Osteoblast (primary cell): ENCODE measurements around the gene WFDC8. TPM values are rescaled to one million over a fixed set of nuclear protein-coding genes. Genes with fewer than 3 reads are reported as not detected.

Experiments
- DNase-seq: peaks from one replicate; pipeline ENCODE4 v3.0.0; 2011; ENCODE audit warnings: low spot score, mixed read lengths; ENCODE audit not compliant: insufficient read length; ENCODE audit errors: missing footprints
- H2AFZ ChIP-seq: 2 replicates; pipeline ENCODE4 v1.6.0; 2011; ENCODE audit warnings: mild to moderate bottlenecking, low read length
- H3K27ac ChIP-seq: 2 replicates; pipeline ENCODE4 v1.5.1; 2011; ENCODE audit warnings: mild to moderate bottlenecking, low read depth, low read length, moderate library complexity
- H3K27me3 ChIP-seq: 2 replicates; pipeline ENCODE4 v1.6.0; 2012; ENCODE audit warnings: mild to moderate bottlenecking, control low read depth, inconsistent platforms, low read length, moderate library complexity; ENCODE audit not compliant: insufficient read depth
- H3K36me3 ChIP-seq: 2 replicates; pipeline ENCODE4 v1.5.1; 2011; ENCODE audit warnings: mild to moderate bottlenecking, low read length, control low read depth, moderate library complexity; ENCODE audit not compliant: insufficient read depth
- H3K4me1 ChIP-seq: 2 replicates; pipeline ENCODE4 v1.5.1; 2011; ENCODE audit warnings: mild to moderate bottlenecking, low read length, control low read depth, moderate library complexity; ENCODE audit not compliant: insufficient read depth
- H3K4me2 ChIP-seq: 2 replicates; pipeline ENCODE4 v1.6.0; 2011; ENCODE audit warnings: mild to moderate bottlenecking, low read length; ENCODE audit not compliant: insufficient read depth
- H3K4me3 ChIP-seq: fragments of 200-600 bp; sonication (generic); 3 replicates; pipeline ENCODE4 v1.5.1; 2012; ENCODE audit warnings: mild to moderate bottlenecking, low read length, inconsistent platforms; ENCODE audit not compliant: insufficient read depth
- H3K79me2 ChIP-seq: 2 replicates; pipeline ENCODE4 v1.6.0; 2012; ENCODE audit warnings: mild to moderate bottlenecking, low read length, control low read depth, inconsistent platforms; ENCODE audit not compliant: insufficient read depth
- H3K9me3 ChIP-seq: 2 replicates; pipeline ENCODE4 v1.5.1; 2011; ENCODE audit warnings: low read depth, low read length, control low read depth
- H4K20me1 ChIP-seq: 2 replicates; pipeline ENCODE4 v1.6.0; 2012; ENCODE audit warnings: mild to moderate bottlenecking, low read length, control low read depth; ENCODE audit not compliant: insufficient read depth
- total RNA-seq: library from RNA; depleted of rRNA; stranded (reverse); fragments of >200 nt; gene quantifications from 2 replicates; pipeline ENCODE4 v1.2.3, GENCODE V29; 2012
- TF ChIP-seq, protein P1 (sequence below): IDR thresholded peaks from 2 replicates; pipeline ENCODE4 v1.5.1; 2011; ENCODE audit warnings: mild to moderate bottlenecking, low read depth, low read length, moderate library complexity; ENCODE audit errors: extremely low read depth

Gene WFDC8
- total RNA-seq, 1 donor: not detected

DNA sequence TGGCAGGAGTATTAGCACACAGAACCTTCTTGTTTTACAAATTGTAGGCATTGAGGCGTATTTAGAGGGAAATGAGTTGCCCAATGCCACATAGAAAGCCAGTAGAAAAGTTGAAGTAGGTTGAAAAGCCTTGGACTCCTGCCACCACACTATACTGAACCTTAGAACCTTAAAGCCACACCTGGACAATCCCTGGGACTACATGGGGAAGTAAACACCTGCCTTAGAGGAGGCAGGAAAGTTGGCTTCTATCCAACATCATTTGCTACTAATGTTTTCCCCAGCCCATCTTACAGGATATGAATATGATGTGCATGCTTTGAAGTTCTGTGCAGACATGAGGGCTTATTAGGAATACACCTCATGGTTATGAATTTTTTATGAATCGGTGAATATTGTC is 26.6 kb downstream of the WFDC8 start:
- no peaks in the 10 kb centered on the region for H3K4me1 ChIP-seq
- H3K4me3 ChIP-seq: no peak overlapping the region
- H3K9me3 ChIP-seq: no peaks in the 10 kb centered on the region
- H4K20me1 ChIP-seq: no peaks in the 10 kb centered on the region
- H3K27me3 ChIP-seq: peaks cover 9% of the 10 kb centered on the region
- no peak for DNase-seq
- no peaks in the 10 kb centered on the region for H3K79me2 ChIP-seq
- no peaks in the 10 kb centered on the region for H3K36me3 ChIP-seq
- no peak overlapping the region for H3K4me2 ChIP-seq
- no peak overlapping the region for H3K27ac ChIP-seq
- no peak overlapping the region for H2AFZ ChIP-seq
- TF ChIP-seq, protein P1, sequence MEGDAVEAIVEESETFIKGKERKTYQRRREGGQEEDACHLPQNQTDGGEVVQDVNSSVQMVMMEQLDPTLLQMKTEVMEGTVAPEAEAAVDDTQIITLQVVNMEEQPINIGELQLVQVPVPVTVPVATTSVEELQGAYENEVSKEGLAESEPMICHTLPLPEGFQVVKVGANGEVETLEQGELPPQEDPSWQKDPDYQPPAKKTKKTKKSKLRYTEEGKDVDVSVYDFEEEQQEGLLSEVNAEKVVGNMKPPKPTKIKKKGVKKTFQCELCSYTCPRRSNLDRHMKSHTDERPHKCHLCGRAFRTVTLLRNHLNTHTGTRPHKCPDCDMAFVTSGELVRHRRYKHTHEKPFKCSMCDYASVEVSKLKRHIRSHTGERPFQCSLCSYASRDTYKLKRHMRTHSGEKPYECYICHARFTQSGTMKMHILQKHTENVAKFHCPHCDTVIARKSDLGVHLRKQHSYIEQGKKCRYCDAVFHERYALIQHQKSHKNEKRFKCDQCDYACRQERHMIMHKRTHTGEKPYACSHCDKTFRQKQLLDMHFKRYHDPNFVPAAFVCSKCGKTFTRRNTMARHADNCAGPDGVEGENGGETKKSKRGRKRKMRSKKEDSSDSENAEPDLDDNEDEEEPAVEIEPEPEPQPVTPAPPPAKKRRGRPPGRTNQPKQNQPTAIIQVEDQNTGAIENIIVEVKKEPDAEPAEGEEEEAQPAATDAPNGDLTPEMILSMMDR: no peak

DNA sequence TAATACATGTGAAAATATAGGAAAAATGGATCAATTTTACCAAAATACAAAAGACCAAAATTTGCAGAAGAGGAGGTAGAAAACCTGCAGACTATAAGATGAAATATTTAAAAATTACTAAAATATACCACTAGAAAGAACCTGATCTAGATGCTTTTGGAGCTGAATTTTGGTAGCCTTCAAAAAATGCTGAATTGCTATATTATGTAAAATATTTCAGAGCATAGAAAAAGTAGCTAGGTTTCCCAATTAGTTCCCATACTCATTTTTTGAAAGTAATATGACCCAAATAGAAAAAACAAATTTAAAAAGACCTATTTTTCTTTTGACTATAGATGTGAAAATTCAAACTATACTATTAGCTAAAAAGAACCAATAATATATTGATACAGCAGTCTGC is 28.3 kb downstream of the WFDC8 start:
- TF ChIP-seq, protein P1: no peak
- Histone ChIP-seq H2AFZ (no peak overlapping the region), H4K20me1 (no peaks in the 10 kb centered on the region), H3K9me3 (no peaks in the 10 kb centered on the region), H3K27ac (no peak overlapping the region), H3K27me3 (peaks cover 18% of the 10 kb centered on the region), H3K36me3 (no peaks in the 10 kb centered on the region), H3K4me1 (no peaks in the 10 kb centered on the region), H3K79me2 (no peaks in the 10 kb centered on the region), H3K4me2 (no peak overlapping the region), H3K4me3 (no peak overlapping the region)
- DNase-seq: no peak

DNA sequence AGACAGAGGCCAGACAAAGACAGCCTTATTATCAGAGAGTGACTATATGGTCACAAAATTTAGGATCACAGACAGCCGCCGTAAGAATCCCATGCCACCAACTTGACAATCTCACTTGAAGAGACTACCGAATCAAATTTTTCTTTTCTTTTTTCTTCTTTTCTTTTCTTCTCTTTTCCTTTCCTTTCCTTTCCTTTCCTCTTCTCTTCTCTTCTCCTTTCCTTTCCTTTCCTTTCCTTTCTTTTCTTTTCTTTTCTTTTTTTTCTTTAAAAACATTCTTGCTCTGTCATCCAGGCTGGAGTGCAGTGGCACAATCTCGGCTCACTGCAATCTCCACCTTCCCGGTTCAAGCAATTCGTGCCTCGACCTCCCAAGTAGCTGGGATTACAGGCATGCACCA is 30.7 kb downstream of the WFDC8 start:
- DNase-seq: no peak
- TF ChIP-seq, protein P1: no peak
- H4K20me1 ChIP-seq: no peaks in the 10 kb centered on the region

DNA sequence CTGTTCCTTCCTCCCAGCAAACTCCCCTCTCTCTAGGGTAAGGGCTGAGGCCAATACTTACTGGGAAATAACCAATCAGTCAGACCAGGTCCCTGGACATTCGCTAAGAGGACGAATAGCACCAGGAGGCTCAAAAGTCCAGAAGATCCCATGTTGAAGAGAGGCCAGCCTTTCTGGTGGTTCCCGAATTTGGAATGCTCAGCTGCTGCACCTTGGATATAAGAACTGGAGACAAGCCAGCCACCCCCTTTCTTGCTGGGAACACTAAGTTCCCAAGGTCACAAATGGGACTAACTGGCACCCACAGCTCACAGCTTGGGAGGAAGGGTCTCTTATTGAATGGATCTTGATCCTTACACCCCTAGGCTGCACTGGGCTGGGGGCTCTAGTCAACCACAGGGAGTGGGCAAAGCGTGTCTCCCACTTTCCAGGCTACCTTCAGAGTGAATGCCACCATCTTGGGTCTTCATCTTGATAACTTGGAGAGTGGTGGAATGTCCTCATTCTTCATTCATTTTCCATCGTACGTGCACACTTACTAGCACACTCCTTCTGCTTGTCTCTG is 31.8 kb downstream of the WFDC8 start, which contains the start of gene EPPIN:
Gene EPPIN, minus strand, starts transcription at position 196 of the 565 bp plus-strand sequence. Its CDS starts 44 bp downstream, at position 152.
- TF ChIP-seq, protein P1: no peak
- no peak for DNase-seq
- Histone ChIP-seq H4K20me1 (no peaks in the 10 kb centered on the region), H3K4me3 (no peak within 1 kb of the TSS), H3K4me2 (no peak within 1 kb of the TSS), H3K27ac (no peak within 1 kb of the TSS), H2AFZ (no peak within 1 kb of the TSS), H3K79me2 (no peaks in the 10 kb centered on the region), H3K36me3 (no peaks in the 10 kb centered on the region), H3K4me1 (no peaks in the 10 kb centered on the region), H3K9me3 (no peaks in the 10 kb centered on the region), H3K27me3 (peaks cover 19% of the 10 kb centered on the region)

More for the DNA sequence above, 30.7 kb downstream of the WFDC8 start:
- H3K27me3 ChIP-seq: peaks cover 19% of the 10 kb centered on the region
- H3K4me3 ChIP-seq: no peak overlapping the region
- no peak overlapping the region for H2AFZ ChIP-seq
- no peaks in the 10 kb centered on the region for H3K4me1 ChIP-seq
- no peak overlapping the region for H3K4me2 ChIP-seq
- H3K27ac ChIP-seq: no peak overlapping the region
- H3K9me3 ChIP-seq: no peaks in the 10 kb centered on the region
- H3K79me2 ChIP-seq: no peaks in the 10 kb centered on the region
- no peaks in the 10 kb centered on the region for H3K36me3 ChIP-seq
